ENCODE results near the gene KRT84. TPM values are rescaled to one million over a fixed set of nuclear protein-coding genes. Genes with fewer than 3 reads are reported as not detected.

The KRT84 gene
- total and polyA plus RNA-seq, 4 donors = not detected

- Histone ChIP-seq H3K4me3 (no peak overlapping the region), H3K27me3 (ENCODE audit: control insufficient read depth in 3 of 3, insufficient read depth in 3 of 3, low read length in 2 of 3) (peaks cover 0 to 3% (median 0%) of the 10 kb centered on the region in 3 donors), H3K9ac (ENCODE audit: insufficient read depth in 1 of 2, low read length in 2 of 2) (no peak overlapping the region), H3K9me3 (ENCODE audit: control insufficient read depth in 4 of 4, insufficient read depth in 3 of 4, low read length in 3 of 4) (no peaks in the 10 kb centered on the region), H3K4me1 (ENCODE audit: control insufficient read depth in 5 of 5, insufficient read depth in 5 of 5, low read length in 5 of 5) (peaks cover 0 to 8% (median 0%) of the 10 kb centered on the region in 5 donors), H3K36me3 (ENCODE audit: control insufficient read depth in 4 of 4, insufficient read depth in 4 of 4, low read length in 4 of 4) (no peaks in the 10 kb centered on the region), H3K27ac (ENCODE audit: low read depth in 1 of 2, low read length in 1 of 2) (no peak overlapping the region)
- TF ChIP-seq CTCF (IDR thresholded peaks at IDR 0.05; ENCODE audit: control extremely low read depth, extremely low read depth) = no peak
- DNase-seq (no peak), ATAC-seq (ENCODE audit: insufficient read depth, low FRiP score) (no peak)
- 80 to 87% methylated on average over 8 of the region's 8 CpGs for WGBS, 2 donors
Observed at GRCh38 chr12:52396656-52397055, 11.2 kb upstream of the KRT84 start.

- Histone ChIP-seq H3K27me3 (ENCODE audit: control insufficient read depth in 3 of 3, insufficient read depth in 3 of 3, low read length in 2 of 3) (peaks cover 0 to 3% (median 0%) of the 10 kb centered on the region in 3 donors), H3K9me3 (ENCODE audit: control insufficient read depth in 4 of 4, insufficient read depth in 3 of 4, low read length in 3 of 4) (no peaks in the 10 kb centered on the region), H3K4me3 (no peak overlapping the region), H3K27ac (ENCODE audit: low read depth in 1 of 2, low read length in 1 of 2) (no peak overlapping the region), H3K36me3 (ENCODE audit: control insufficient read depth in 4 of 4, insufficient read depth in 4 of 4, low read length in 4 of 4) (no peaks in the 10 kb centered on the region), H3K9ac (ENCODE audit: insufficient read depth in 1 of 2, low read length in 2 of 2) (no peak overlapping the region), H3K4me1 (ENCODE audit: control insufficient read depth in 5 of 5, insufficient read depth in 5 of 5, low read length in 5 of 5) (peaks cover 0 to 11% (median 0%) of the 10 kb centered on the region in 5 donors)
- 64 to 74% methylated on average over 20 of the region's 20 CpGs for WGBS, 2 donors
- peak in 1 of 3 donors; percentile 67 for DNase-seq
- no peak for ATAC-seq (ENCODE audit: insufficient read depth, low FRiP score)
- TF ChIP-seq CTCF (IDR thresholded peaks at IDR 0.05; ENCODE audit: control extremely low read depth, extremely low read depth) = no peak
Observed at GRCh38 chr12:52395761-52396434, 10.4 kb upstream of the KRT84 start.

- WGBS, 2 donors = 85 to 86% methylated on average over 13 of the region's 13 CpGs
- peaks cover 0 to 3% (median 0%) of the 10 kb centered on the region in 3 donors for H3K27me3 ChIP-seq (ENCODE audit: control insufficient read depth in 3 of 3, insufficient read depth in 3 of 3, low read length in 2 of 3)
Observed at GRCh38 chr12:52394836-52395405, 9.5 kb upstream of the KRT84 start.

More at GRCh38 chr12:52394836-52395405, 9.5 kb upstream of the KRT84 start:
- TF ChIP-seq CTCF (IDR thresholded peaks at IDR 0.05; ENCODE audit: control extremely low read depth, extremely low read depth) = no peak
- no peak for DNase-seq
- no peaks in the 10 kb centered on the region for H3K9me3 ChIP-seq (ENCODE audit: control insufficient read depth in 4 of 4, insufficient read depth in 3 of 4, low read length in 3 of 4)
- H3K4me1 ChIP-seq (ENCODE audit: control insufficient read depth in 5 of 5, insufficient read depth in 5 of 5, low read length in 5 of 5) = peaks cover 0 to 11% (median 0%) of the 10 kb centered on the region in 5 donors
- H3K4me3 ChIP-seq = no peak overlapping the region
- H3K9ac ChIP-seq (ENCODE audit: insufficient read depth in 1 of 2, low read length in 2 of 2) = no peak overlapping the region
- no peaks in the 10 kb centered on the region for H3K36me3 ChIP-seq (ENCODE audit: control insufficient read depth in 4 of 4, insufficient read depth in 4 of 4, low read length in 4 of 4)
- no peak for ATAC-seq (ENCODE audit: insufficient read depth, low FRiP score)
- no peak overlapping the region for H3K27ac ChIP-seq (ENCODE audit: low read depth in 1 of 2, low read length in 1 of 2)
